Endodermal cell (in vitro differentiated cells): ENCODE results near the gene CHAT. TPM values are rescaled to one million over a fixed set of nuclear protein-coding genes. Genes with fewer than 3 reads are reported as not detected.

ENCODE experiments used
- DNase-seq: peaks from one replicate; pipeline ENCODE4 v3.0.0-alpha.2; 2017
- H3K27ac ChIP-seq: 2 replicates; pipeline ENCODE4 v1.5.1; 2013; ENCODE audit warnings: mild to moderate bottlenecking, low read depth, low read length, moderate library complexity
- H3K27me3 ChIP-seq: 2 replicates; pipeline ENCODE4 v1.6.1; 2013; ENCODE audit warnings: mild to moderate bottlenecking, low read length, moderate library complexity; ENCODE audit not compliant: insufficient read depth, control insufficient read depth, poor library complexity, severe bottlenecking
- H3K36me3 ChIP-seq: 2 replicates; pipeline ENCODE4 v1.7.0; 2013; ENCODE audit warnings: mild to moderate bottlenecking, low read length, moderate library complexity; ENCODE audit not compliant: control insufficient read depth, insufficient read depth
- H3K4me1 ChIP-seq: one replicate; pipeline ENCODE4 v1.7.0; 2013; ENCODE audit warnings: low read length; ENCODE audit not compliant: control insufficient read depth, insufficient read depth
- H3K4me3 ChIP-seq: 2 replicates; pipeline ENCODE4 v1.5.1; 2013; ENCODE audit warnings: mild to moderate bottlenecking, low read length, moderate library complexity
- H3K9ac ChIP-seq: 2 replicates; pipeline ENCODE4 v1.6.1; 2013; ENCODE audit warnings: mild to moderate bottlenecking, low read length, moderate library complexity; ENCODE audit not compliant: poor library complexity, severe bottlenecking; ENCODE audit errors: extremely low read depth
- H3K9me3 ChIP-seq: 2 replicates; pipeline ENCODE4 v1.6.1; 2013; ENCODE audit warnings: mild to moderate bottlenecking, low read length, moderate library complexity; ENCODE audit not compliant: control insufficient read depth
- H3K27ac Mint-ChIP-seq: 2 replicates; pipeline ENCODE4 v1.8.0; 2020; ENCODE audit warnings: mixed read lengths
- H3K27me3 Mint-ChIP-seq: 2 replicates; pipeline ENCODE4 v1.8.0; 2021; ENCODE audit warnings: mild to moderate bottlenecking, mixed read lengths; ENCODE audit not compliant: insufficient read depth
- H3K36me3 Mint-ChIP-seq: 2 replicates; pipeline ENCODE4 v1.8.0; 2020; ENCODE audit warnings: low read depth, mixed read lengths
- H3K4me1 Mint-ChIP-seq: 2 replicates; pipeline ENCODE4 v1.8.0; 2020; ENCODE audit warnings: mixed read lengths
- H3K4me3 Mint-ChIP-seq: 2 replicates; pipeline ENCODE4 v1.8.0; 2020; ENCODE audit warnings: mild to moderate bottlenecking, moderate library complexity, mixed read lengths
- H3K9me3 Mint-ChIP-seq: 2 replicates; pipeline ENCODE4 v1.8.0; 2020; ENCODE audit warnings: mild to moderate bottlenecking, mixed read lengths
- CTCF ChIP-seq: fragments of 200-600 bp; sonication (generic); conservative IDR thresholded peaks from 2 replicates; pipeline ENCODE4 v1.5.0; 2021; ENCODE audit warnings: antibody characterized with exemption, mild to moderate bottlenecking
- WGBS, 2 experiments: methylation state at CpG; one replicate each; pipeline versions ENCODE4 v1.1.5 to v1.1.7; 2013; ENCODE audit warnings: missing lambda C conversion rate in 2 of 2, mixed read lengths in 1 of 2; ENCODE audit not compliant: insufficient coverage in 1 of 2, insufficient read length in 1 of 2; 5-methylcytosine and 5-hydroxymethylcytosine counted together
- total RNA-seq, 2 donors: library from RNA; stranded (reverse); fragmentation: NEBNext Ultra II Directional in 1 of 2; extraction: Animal tissue kit (Norgen Biotek cat#: 25700) in 1 of 2; gene quantifications; 2 replicates in 1 of 2; 3 replicates in 1 of 2; pipeline ENCODE4 v1.2.1, GENCODE V29; 2021

Gene CHAT
- total RNA-seq, 2 donors from 2014 or later, result not detected

GRCh38 chr10:49656845-49657493, 43.1 kb downstream of the CHAT start:
- no peaks in the 10 kb centered on the region for H3K36me3 Mint-ChIP-seq
- H3K4me3 ChIP-seq, result no peak overlapping the region
- peaks cover 40% of the 10 kb centered on the region for H3K27me3 Mint-ChIP-seq
- H3K4me1 Mint-ChIP-seq, result peaks cover 10% of the 10 kb centered on the region
- WGBS, 2 experiments, result 88 to 98% methylated on average over 9 of the region's 9 CpGs
- no peaks in the 10 kb centered on the region for H3K9me3 ChIP-seq
- no peak for DNase-seq
- no peaks in the 10 kb centered on the region for H3K4me1 ChIP-seq
- no peak overlapping the region for H3K27ac Mint-ChIP-seq
- no peak overlapping the region for H3K27ac ChIP-seq
- no peak overlapping the region for H3K4me3 Mint-ChIP-seq
- H3K27me3 ChIP-seq, result no peaks in the 10 kb centered on the region
- no peaks in the 10 kb centered on the region for H3K36me3 ChIP-seq
- TF ChIP-seq CTCF, result no peak
- no peak overlapping the region for H3K9ac ChIP-seq
- H3K9me3 Mint-ChIP-seq, result peaks cover 16% of the 10 kb centered on the region

GRCh38 chr10:49657606-49658005, 43.8 kb downstream of the CHAT start:
- DNase-seq, result no peak
- no peaks in the 10 kb centered on the region for H3K27me3 ChIP-seq
- TF ChIP-seq CTCF, result no peak
- no peak overlapping the region for H3K9ac ChIP-seq
- Mint-ChIP-seq H3K36me3 (no peaks in the 10 kb centered on the region), H3K4me1 (peaks cover 7% of the 10 kb centered on the region), H3K4me3 (no peak overlapping the region), H3K27ac (no peak overlapping the region), H3K9me3 (peaks cover 16% of the 10 kb centered on the region), H3K27me3 (peaks cover 44% of the 10 kb centered on the region)
- H3K27ac ChIP-seq, result no peak overlapping the region
- 86% methylated on average over 1 of the region's 1 CpG; no CpG with 5 or more reads in 1 of the 2 experiments for WGBS, 2 experiments
- H3K4me3 ChIP-seq, result no peak overlapping the region
- no peaks in the 10 kb centered on the region for H3K9me3 ChIP-seq
- H3K4me1 ChIP-seq, result no peaks in the 10 kb centered on the region
- no peaks in the 10 kb centered on the region for H3K36me3 ChIP-seq

- DNase-seq, result peak; percentile 38
- Mint-ChIP-seq H3K27me3 (peaks cover 46% of the 10 kb centered on the region), H3K36me3 (no peaks in the 10 kb centered on the region), H3K4me3 (no peak overlapping the region), H3K4me1 (no peaks in the 10 kb centered on the region), H3K9me3 (peaks cover 16% of the 10 kb centered on the region), H3K27ac (no peak overlapping the region)
- H3K27me3 ChIP-seq, result no peaks in the 10 kb centered on the region
- no peaks in the 10 kb centered on the region for H3K36me3 ChIP-seq
- TF ChIP-seq CTCF, result no peak
- WGBS, 2 experiments, result 37 to 46% methylated on average over 5 to 8 of the region's 8 CpGs
- H3K9me3 ChIP-seq, result no peaks in the 10 kb centered on the region
- H3K4me3 ChIP-seq, result no peak overlapping the region
- H3K27ac ChIP-seq, result no peak overlapping the region
- H3K4me1 ChIP-seq, result no peaks in the 10 kb centered on the region
- no peak overlapping the region for H3K9ac ChIP-seq
Observed at GRCh38 chr10:49661140-49661856, 47.5 kb downstream of the CHAT start.
